ENCODE measurements around the gene GYG2. TPM values are rescaled to one million over a fixed set of nuclear protein-coding genes. Genes with fewer than 3 reads are reported as not detected.

The GYG2 gene
- total RNA-seq, 1 donor from 2014 or later = 3.2 TPM

DNA sequence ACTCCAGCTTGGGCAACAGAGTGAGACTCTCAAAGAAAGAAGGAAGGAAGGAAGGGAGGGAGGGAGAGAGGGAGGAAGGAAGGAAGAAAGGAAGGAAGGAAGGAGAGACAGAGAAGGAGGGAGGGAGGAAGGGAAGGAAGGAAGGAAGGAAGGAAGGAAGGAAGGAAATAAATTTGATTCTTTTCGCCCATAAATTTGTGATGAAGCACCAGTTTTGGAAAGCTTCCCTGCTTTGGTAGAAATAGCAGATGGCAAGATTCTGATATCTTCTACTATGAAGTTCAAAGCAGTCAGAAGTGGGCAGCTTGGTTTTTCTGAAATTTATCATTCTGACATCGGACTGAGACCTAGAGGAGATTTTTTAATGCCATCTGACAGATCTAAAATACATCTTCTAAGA lies 11.7 kb upstream of the GYG2 start:
- no peak for DNase-seq (ENCODE audit: low read depth)

DNA sequence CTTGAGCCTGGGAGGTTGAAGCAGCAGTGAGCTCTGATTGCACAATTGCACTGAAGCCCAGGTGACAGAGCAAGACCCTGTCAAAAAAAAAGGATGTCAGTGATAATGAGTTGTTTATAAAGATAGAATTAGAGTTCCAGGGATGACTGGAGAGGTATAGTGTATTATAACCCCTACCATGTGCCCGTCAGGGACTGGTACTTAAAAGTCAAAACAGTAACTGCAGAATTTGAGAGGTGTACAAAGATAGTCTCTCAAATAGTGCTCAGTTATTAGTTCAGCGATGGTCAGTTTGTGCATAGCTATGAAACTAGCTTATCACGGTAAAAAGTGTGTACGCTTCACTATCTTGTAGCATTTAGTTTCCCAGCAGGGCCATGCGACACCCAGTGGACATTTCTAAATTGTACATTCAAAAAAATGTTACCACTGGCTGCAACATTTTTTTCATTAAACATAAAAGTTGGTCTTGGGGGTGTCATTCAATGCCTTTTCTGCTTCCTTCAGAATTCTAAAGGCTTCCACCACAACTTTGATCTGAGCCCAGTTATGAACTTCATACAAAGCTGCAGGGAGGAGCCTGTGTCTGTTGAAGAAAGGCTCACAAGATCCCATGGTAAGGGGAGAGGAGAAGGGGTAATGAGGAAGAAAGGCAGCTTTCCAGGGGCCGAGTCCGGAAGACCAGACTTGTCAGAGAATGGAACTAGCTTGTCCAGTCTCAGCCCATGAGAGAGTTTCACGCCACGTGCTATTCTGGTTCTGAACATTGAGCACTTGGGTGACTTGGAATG lies 9.2 kb upstream of the GYG2 start:
- DNase-seq (ENCODE audit: low read depth) = no peak

DNA sequence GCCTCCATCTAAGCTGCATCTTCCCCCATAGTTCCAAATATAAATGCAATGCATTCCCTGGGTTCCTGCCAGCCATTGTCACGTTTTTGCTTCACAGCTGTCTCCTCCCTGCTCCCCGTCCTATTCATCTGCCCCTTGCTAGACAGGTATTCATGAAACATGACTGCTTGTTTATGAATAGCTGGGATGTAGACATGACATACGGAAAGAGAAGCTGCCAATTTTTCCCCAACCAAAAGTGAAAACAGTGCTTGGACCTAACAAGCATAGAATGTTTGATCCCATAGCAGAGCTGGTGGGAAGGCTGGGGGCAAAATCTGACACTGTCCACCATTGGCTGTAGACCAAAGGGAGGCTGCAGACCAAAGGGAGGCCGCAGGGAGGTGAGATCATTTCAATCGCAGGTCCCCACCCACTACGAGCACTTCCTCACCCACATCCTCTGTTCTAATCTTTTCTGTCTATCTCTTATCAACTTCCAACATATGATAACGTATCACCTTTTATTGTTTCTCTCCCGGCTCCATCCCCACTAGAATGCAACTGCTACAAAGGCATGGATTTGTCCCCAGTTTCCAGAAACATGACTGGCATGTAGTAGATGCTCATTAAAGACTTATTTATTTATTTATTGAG lies 8.5 kb upstream of the GYG2 start:
- no peak for DNase-seq (ENCODE audit: low read depth)

- DNase-seq (ENCODE audit: low read depth) = no peak
Measured at GRCh38 chrX:2823795-2824386, 4.8 kb upstream of the GYG2 start.

DNA sequence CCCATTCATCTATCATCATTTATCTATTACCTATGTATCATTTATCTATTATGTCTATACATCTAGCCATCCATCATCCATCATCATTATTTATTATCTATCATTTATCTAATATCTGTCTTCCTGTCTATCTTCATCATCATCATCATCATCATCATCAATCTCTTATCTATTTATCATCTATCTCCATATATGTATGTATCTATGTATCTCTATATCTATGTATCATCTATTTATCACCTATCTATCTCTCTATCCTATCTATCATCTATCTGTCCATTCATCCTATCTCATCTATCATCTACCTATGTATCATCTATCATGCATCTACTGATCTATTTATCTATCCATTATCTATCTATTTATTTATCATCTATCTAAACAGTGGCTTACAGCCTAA lies 3.8 kb upstream of the GYG2 start:
- DNase-seq (ENCODE audit: low read depth) = no peak

DNA sequence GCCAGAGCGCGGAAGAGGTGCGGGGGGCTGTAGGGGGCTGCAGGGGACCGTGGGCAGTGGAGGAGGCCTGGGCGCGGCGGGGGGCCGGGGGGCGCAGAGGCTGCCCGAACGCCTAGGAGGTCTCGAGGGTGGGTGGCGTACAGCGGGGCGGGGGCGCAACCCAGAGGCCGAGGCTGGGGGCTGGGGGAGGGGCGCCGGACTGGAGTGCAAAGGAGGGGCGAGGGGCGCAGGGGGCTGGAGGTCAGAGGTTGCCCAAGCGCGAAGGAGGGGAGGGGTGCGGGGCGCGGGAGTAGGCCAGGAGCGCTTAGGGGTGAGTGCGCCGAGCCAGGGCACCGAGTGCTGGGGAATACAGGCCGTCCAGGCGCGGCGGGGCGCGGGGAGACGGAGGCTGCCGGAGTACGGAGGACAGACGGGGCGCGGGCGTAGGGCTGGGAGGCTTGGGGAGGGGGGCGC lies 255 bp downstream of the GYG2 start:
- no peak for DNase-seq (ENCODE audit: low read depth)

DNA sequence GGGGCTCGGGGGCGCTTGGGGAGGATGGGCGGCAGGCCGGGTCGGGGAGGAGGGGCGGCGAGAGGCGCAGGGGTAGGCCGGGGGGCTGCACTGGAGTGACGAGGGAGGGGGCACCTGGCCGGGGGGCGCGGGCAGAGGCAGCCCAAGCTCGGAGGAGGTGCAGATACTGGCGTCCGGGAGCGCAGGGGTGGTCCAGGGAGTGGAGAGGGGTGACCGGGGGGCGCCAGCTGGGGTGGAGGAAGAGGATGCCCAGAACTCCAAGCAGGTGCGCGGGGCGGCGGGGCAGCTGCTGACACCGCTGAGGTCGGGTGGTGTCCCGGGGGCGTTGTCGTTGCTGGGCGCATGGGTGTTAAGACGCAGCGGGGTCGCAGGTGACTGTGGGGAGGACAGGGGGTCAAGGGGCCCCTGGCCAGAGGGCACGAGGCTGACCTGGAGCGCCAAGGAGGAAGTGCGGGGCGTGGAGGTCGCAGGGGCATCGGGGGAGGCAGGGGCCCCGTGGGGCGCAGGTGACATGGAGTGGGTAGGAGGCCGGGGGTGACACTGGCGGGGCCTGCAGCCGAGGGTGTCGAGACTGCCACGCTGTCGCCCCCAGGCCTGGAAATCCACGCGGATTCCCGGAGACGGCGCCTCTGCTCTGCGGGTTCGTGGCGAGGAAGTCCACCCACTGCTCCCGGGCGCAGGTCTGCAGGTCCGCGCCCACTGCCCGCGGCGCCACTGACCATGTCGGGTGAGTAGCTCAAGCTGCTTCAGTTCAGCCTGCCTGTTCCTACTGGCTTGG lies 928 bp downstream of the GYG2 start:
- no peak for DNase-seq (ENCODE audit: low read depth)

- no peak for DNase-seq (ENCODE audit: low read depth)
Measured at GRCh38 chrX:2831471-2832228, 2.9 kb downstream of the GYG2 start.

DNA sequence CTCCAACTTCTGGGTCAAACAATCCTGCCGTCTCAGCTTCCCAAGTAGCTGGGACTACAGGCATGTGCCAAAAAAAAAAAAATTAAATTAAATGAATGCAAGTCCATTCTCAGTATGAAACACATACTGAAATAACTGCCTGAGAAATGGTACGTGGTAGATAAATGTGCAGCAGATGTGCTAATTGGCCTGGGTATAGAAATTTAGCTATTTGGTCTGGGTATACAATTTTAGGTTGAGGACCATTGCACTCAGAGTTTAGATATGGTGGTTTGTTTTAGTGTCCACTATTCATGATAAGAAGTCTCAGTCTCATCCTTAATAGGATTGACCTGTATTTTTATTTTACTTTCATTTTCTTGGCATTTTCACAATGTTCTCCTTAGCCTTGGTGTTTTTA lies 9.2 kb downstream of the GYG2 start:
- DNase-seq (ENCODE audit: low read depth) = no peak

DNA sequence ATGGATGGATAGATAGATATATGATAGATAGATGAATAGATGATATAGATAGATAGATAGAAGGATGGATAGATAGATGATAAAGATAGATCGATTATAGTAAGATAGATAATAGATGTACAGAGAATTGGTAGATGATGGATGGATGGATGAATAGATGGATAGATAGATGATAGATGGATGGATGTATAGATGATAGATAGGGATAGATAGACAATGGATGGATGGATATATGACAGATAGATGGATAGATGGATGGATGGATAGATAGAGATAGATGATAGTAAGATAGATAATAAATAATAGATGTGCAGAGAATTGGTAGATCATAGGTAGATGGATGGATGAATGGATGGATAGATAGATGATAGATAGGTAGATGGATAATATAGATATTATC lies 12.2 kb downstream of the GYG2 start:
- DNase-seq (ENCODE audit: low read depth) = no peak

DNA sequence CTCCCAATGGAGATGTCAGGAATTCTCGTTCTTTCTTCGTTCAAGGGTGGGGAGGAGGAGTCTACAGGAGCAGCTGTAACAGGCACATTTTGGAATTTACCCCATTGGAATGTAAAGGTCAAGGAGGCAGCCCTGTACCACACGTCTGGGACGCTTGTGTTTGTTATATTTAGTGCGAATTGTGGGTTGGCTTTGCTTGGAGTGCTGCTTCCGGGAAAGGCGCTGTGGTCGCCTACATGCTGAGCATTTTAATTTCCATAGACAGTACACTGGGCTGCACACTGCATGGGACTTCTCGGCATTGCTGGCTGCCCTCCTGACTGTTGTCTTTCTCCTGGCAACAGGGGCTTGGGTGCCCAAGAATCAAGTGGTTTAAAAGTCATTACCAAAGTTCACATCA lies 12.8 kb downstream of the GYG2 start:
- no peak for DNase-seq (ENCODE audit: low read depth)

GRCh38 chrX:2846992-2847391 lies 18.3 kb downstream of the GYG2 start:
- no peak for DNase-seq (ENCODE audit: low read depth)

DNA sequence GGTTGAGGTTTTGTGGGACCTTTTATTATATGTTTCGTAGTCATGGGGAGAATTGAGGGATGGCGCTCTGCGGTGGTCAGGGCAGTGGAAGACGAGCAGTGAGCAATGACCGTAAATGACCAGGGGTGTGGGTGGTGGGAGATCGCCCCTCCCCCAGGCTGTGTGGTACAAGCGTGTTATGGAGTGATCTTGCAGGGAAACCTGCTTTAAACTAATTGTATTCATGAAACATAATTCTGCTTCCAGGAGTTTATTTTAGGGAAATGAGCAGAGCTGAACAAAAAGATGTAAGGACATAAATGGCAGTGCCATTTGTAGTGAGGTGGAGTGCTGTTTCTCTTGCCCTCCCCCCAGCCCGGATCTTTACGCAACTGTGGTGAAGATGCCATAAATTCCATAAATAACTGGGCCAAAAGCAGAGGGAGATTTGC lies 20.2 kb downstream of the GYG2 start:
- DNase-seq (ENCODE audit: low read depth) = peak; percentile 36

DNA sequence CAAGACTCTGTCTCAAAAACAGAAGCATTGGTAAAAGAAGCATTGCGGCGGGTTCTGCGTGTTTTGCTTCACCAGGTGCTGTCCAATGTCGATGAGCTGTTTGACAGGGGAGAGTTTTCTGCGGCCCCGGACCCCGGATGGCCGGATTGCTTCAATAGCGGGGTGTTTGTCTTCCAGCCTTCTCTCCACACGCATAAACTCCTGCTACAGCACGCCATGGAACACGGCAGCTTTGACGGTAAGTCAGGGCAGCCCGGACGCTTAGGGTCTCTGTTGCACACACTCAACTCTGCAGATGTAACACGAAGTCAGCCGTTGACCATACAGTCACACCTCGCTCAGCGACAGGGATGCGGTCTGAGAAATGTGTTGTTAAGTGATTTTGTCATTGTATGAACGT lies 26.2 kb downstream of the GYG2 start:
- DNase-seq (ENCODE audit: low read depth) = no peak

DNA sequence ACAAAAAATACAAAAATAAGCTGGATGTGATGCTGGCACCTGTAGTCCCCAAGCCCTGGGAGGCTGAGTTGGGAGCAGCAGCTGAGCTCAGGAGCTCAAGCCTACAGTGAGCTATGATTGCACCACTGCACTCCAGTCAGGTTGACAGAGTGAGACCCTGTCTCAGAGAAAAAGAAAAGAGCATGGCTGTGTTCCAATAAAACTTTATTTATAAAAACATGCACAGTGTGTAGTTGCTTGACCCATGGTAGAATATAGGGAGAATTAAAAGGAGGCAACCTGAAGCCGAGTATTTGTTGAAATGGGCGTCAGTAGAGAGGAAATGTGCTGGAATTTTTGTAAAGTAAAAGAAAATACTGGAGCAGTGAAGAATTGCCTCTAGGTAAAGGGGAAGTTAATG lies 27.0 kb downstream of the GYG2 start:
- no peak for DNase-seq (ENCODE audit: low read depth)

DNA sequence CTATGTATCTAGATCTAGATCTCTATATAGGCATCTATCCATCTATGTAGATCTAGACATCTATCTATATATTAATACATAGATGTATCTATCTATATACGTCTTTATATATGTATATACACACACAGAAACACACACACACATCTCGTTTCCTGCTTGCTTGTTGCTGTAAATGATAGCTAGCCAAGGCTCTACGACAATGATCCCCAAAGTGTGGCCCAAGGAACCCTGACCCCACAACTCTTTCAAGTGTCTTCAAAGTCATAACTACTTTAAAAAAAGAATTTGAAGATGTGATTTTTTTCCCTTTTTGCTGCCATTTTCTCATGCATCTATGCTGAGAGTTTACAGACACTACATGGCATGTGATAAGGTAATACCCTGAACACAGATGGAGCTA lies 28.8 kb downstream of the GYG2 start:
- DNase-seq (ENCODE audit: low read depth) = no peak

- DNase-seq (ENCODE audit: low read depth) = no peak
Measured at GRCh38 chrX:2859197-2859797, 30.6 kb downstream of the GYG2 start.

GRCh38 chrX:2862404-2862803 lies 33.7 kb downstream of the GYG2 start:
- DNase-seq (ENCODE audit: low read depth) = no peak

GRCh38 chrX:2863646-2864045 lies 34.9 kb downstream of the GYG2 start:
- no peak for DNase-seq (ENCODE audit: low read depth)

DNA sequence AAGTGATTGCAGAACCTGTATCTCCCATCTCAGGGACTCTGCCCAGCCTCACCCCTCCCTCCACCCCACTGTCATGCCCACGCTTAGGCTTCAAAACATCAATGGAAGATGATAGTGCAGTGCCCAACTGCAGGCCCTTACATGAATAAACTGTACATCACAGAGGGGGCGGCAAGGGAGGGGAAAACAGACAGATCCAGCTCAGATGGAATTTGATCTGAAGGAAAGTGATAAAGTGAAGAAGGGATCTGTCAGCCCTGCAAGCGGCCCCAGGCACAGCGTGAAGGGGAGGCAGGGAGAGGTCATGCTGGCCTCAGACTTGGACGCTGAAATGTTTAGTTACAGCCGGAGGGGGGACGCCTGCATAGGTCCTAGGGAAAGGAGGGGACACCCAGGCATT lies 38.5 kb downstream of the GYG2 start:
- no peak for DNase-seq (ENCODE audit: low read depth)

- no peak for DNase-seq (ENCODE audit: low read depth)
Measured at GRCh38 chrX:2870650-2871049, 41.9 kb downstream of the GYG2 start.
